Measurements from ENCODE around the gene LIN52.

Gene LIN52

DNA sequence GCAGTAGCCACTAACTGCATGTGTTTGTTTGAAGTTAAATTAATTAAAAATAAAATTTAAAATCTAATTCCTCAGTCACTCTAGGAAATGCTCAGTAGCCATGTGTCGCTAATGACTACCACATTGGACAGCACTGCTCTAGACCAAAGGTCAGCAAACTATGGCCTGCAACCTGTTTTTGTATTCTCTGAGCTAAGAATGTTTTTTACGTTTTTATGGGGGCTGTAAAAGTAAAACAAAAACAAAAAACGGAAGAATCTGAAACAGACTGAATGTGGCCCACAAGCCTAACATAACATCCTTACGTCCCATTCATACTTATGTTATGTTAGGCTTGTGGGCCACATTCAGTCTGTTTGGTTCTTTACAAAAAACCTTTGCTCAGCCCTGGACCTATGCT is 57.8 kb downstream of the LIN52 start:
- in situ Hi-C loops (cut with HindIII; ENCODE audit: low sequenced_read_pairs): no loop called here
- DNase-seq (ENCODE audit: low read depth, low spot score): no peak
- no peak for TF ChIP-seq CTCF (IDR thresholded peaks at IDR 0.05; ENCODE audit: low read depth, low read length)
- H3K4me3 ChIP-seq (ENCODE audit: low read depth, low read length): no peak overlapping the region

- in situ Hi-C loops (cut with HindIII; ENCODE audit: low sequenced_read_pairs): no loop called here
These were observed 60.0 kb downstream of the LIN52 start for GRCh38 chr14:74144789-74145188.

DNA sequence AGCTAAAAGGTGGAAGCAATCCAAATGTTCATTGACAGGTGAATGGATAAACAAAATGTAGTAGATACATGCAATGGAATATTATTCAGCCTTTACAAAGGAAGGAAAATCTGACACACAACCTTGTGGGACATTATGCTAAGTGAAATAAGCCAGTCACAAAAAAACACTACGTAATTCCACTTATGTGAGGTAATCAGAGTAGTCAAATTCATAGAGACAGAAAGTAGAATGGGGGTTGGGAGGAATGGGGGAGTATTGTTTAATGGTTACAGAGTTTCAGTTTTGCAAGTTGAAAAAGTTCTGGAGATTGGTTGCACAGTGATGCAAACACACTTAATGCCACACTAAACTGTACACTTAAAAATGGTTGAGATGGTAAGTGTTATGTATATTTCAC is 62.8 kb downstream of the LIN52 start:
- DNase-seq (ENCODE audit: low read depth, low spot score): no peak
- H3K4me3 ChIP-seq (ENCODE audit: low read depth, low read length): no peak overlapping the region
- in situ Hi-C loops (cut with HindIII; ENCODE audit: low sequenced_read_pairs): no loop called here
- TF ChIP-seq CTCF (IDR thresholded peaks at IDR 0.05; ENCODE audit: low read depth, low read length): no peak

More at GRCh38 chr14:74144789-74145188, 60.0 kb downstream of the LIN52 start:
- no peak for TF ChIP-seq CTCF (IDR thresholded peaks at IDR 0.05; ENCODE audit: low read depth, low read length)
- no peak for DNase-seq (ENCODE audit: low read depth, low spot score)
- H3K4me3 ChIP-seq (ENCODE audit: low read depth, low read length): no peak overlapping the region

- no peak for TF ChIP-seq CTCF (IDR thresholded peaks at IDR 0.05; ENCODE audit: low read depth, low read length)
- no peak for DNase-seq (ENCODE audit: low read depth, low spot score)
- no peak overlapping the region for H3K4me3 ChIP-seq (ENCODE audit: low read depth, low read length)
- in situ Hi-C loops (cut with HindIII; ENCODE audit: low sequenced_read_pairs): no loop called here
These were observed 63.9 kb downstream of the LIN52 start for GRCh38 chr14:74148705-74149104.

GRCh38 chr14:74155287-74155686 is 70.5 kb downstream of the LIN52 start:
- no peak for DNase-seq (ENCODE audit: low read depth, low spot score)
- no peak for TF ChIP-seq CTCF (IDR thresholded peaks at IDR 0.05; ENCODE audit: low read depth, low read length)
- no peak overlapping the region for H3K4me3 ChIP-seq (ENCODE audit: low read depth, low read length)
- in situ Hi-C loops (cut with HindIII; ENCODE audit: low sequenced_read_pairs): no loop called here

DNA sequence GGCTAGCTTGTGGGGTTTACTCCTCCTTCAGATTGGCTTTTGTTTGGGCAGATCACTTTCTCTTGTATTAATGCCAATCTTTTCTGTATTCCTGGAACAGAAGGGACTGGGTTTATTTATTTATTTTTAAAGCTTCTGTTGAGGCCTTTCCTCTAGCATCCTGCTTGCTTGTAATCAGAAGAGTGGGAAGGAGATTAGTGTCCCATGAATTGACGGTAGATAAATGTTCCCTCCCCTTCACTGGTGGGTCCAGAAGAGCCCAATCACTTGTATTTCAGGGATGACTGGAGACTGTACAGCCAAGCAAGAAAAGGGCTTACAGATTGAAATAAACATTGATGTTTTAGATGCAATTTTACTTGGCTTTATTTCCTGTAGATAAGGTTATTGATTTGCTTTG is 71.0 kb downstream of the LIN52 start:
- in situ Hi-C loops (cut with HindIII; ENCODE audit: low sequenced_read_pairs): no loop called here
- no peak overlapping the region for H3K4me3 ChIP-seq (ENCODE audit: low read depth, low read length)
- no peak for DNase-seq (ENCODE audit: low read depth, low spot score)
- TF ChIP-seq CTCF (IDR thresholded peaks at IDR 0.05; ENCODE audit: low read depth, low read length): no peak

- H3K4me3 ChIP-seq (ENCODE audit: low read depth, low read length): no peak overlapping the region
- in situ Hi-C loops (cut with HindIII; ENCODE audit: low sequenced_read_pairs): no loop called here
- no peak for DNase-seq (ENCODE audit: low read depth, low spot score)
- no peak for TF ChIP-seq CTCF (IDR thresholded peaks at IDR 0.05; ENCODE audit: low read depth, low read length)
These were observed 76.0 kb downstream of the LIN52 start for GRCh38 chr14:74160763-74161162.

Measured in astrocyte of the spinal cord (primary cell).